Duodenal mucosa (tissue), 2 donors: Measurements from ENCODE around the gene OSGIN1.

Source experiments
- H3K27ac ChIP-seq: one replicate; pipeline ENCODE4 v1.7.0; 2013; ENCODE audit warnings: low read depth, low read length
- H3K27me3 ChIP-seq, 2 donors: one replicate each; pipeline ENCODE4 v1.7.0; 2013; ENCODE audit warnings: low read length in 2 of 2, control low read depth in 1 of 2; ENCODE audit not compliant: insufficient read depth in 2 of 2, control insufficient read depth in 1 of 2
- H3K36me3 ChIP-seq, 2 donors: one replicate each; pipeline ENCODE4 v1.7.0; 2013; ENCODE audit warnings: low read length in 2 of 2, control low read depth in 1 of 2; ENCODE audit not compliant: insufficient read depth in 2 of 2, control insufficient read depth in 1 of 2
- H3K4me1 ChIP-seq, 2 donors: one replicate each; pipeline ENCODE4 v1.7.0; 2013; ENCODE audit warnings: low read length in 2 of 2, control low read depth in 1 of 2; ENCODE audit not compliant: insufficient read depth in 2 of 2, control insufficient read depth in 1 of 2
- H3K4me3 ChIP-seq, 2 donors: one replicate each; pipeline ENCODE4 v1.7.0; 2013; ENCODE audit warnings: low read length in 2 of 2, low read depth in 1 of 2
- H3K9ac ChIP-seq, 2 donors: one replicate each; pipeline ENCODE4 v1.7.0; 2013; ENCODE audit warnings: low read length in 2 of 2, low read depth in 1 of 2
- H3K9me3 ChIP-seq, 2 donors: one replicate each; pipeline ENCODE4 v1.7.0; 2013; ENCODE audit warnings: low read length in 2 of 2, control low read depth in 1 of 2; ENCODE audit not compliant: control insufficient read depth in 1 of 2

The OSGIN1 gene

GRCh38 chr16:83925957-83926725, 26.9 kb upstream of the OSGIN1 start:
- Histone ChIP-seq H3K4me1 (peaks cover 7 to 14% of the 10 kb centered on the region in 2 donors), H3K36me3 (peaks cover 0 to 7% of the 10 kb centered on the region in 2 donors), H3K9ac (no peak overlapping the region), H3K27ac (no peak overlapping the region), H3K4me3 (no peak overlapping the region), H3K9me3 (no peaks in the 10 kb centered on the region), H3K27me3 (no peaks in the 10 kb centered on the region)

GRCh38 chr16:83926726-83927397, 26.2 kb upstream of the OSGIN1 start:
- Histone ChIP-seq H3K4me1 (peaks cover 7 to 14% of the 10 kb centered on the region in 2 donors), H3K9me3 (no peaks in the 10 kb centered on the region), H3K36me3 (peaks cover 0 to 2% of the 10 kb centered on the region in 2 donors), H3K9ac (peak overlapping the region in 1 of 2 donors; percentile 52), H3K27me3 (no peaks in the 10 kb centered on the region), H3K27ac (no peak overlapping the region), H3K4me3 (peak overlapping the region; percentile 56 to 66)

GRCh38 chr16:83928341-83929055, 24.5 kb upstream of the OSGIN1 start:
- Histone ChIP-seq H3K36me3 (no peaks in the 10 kb centered on the region), H3K9me3 (no peaks in the 10 kb centered on the region), H3K27ac (no peak overlapping the region), H3K27me3 (no peaks in the 10 kb centered on the region), H3K4me1 (peaks cover 7 to 14% of the 10 kb centered on the region in 2 donors), H3K4me3 (no peak overlapping the region), H3K9ac (no peak overlapping the region)

GRCh38 chr16:83929811-83930555, 23.1 kb upstream of the OSGIN1 start:
- no peaks in the 10 kb centered on the region for H3K9me3 ChIP-seq
- peaks cover 7 to 14% of the 10 kb centered on the region in 2 donors for H3K4me1 ChIP-seq
- no peak overlapping the region for H3K27ac ChIP-seq
- no peak overlapping the region for H3K4me3 ChIP-seq
- no peaks in the 10 kb centered on the region for H3K36me3 ChIP-seq
- H3K9ac ChIP-seq = no peak overlapping the region
- no peaks in the 10 kb centered on the region for H3K27me3 ChIP-seq

GRCh38 chr16:83930730-83931500, 22.1 kb upstream of the OSGIN1 start:
- Histone ChIP-seq H3K4me3 (no peak overlapping the region), H3K27me3 (no peaks in the 10 kb centered on the region), H3K36me3 (no peaks in the 10 kb centered on the region), H3K27ac (no peak overlapping the region), H3K9me3 (no peaks in the 10 kb centered on the region), H3K4me1 (peaks cover 7 to 20% of the 10 kb centered on the region in 2 donors), H3K9ac (no peak overlapping the region)

GRCh38 chr16:83931556-83931955, 21.5 kb upstream of the OSGIN1 start:
- H3K36me3 ChIP-seq = no peaks in the 10 kb centered on the region
- H3K4me3 ChIP-seq = no peak overlapping the region
- peaks cover 7 to 23% of the 10 kb centered on the region in 2 donors for H3K4me1 ChIP-seq
- no peaks in the 10 kb centered on the region for H3K9me3 ChIP-seq
- no peak overlapping the region for H3K27ac ChIP-seq
- no peak overlapping the region for H3K9ac ChIP-seq
- H3K27me3 ChIP-seq = no peaks in the 10 kb centered on the region

GRCh38 chr16:83932304-83932703, 20.7 kb upstream of the OSGIN1 start:
- no peaks in the 10 kb centered on the region for H3K36me3 ChIP-seq
- no peak overlapping the region for H3K27ac ChIP-seq
- H3K9ac ChIP-seq = no peak overlapping the region
- no peak overlapping the region for H3K4me3 ChIP-seq
- H3K27me3 ChIP-seq = no peaks in the 10 kb centered on the region
- no peaks in the 10 kb centered on the region for H3K9me3 ChIP-seq
- H3K4me1 ChIP-seq = peaks cover 2 to 19% of the 10 kb centered on the region in 2 donors

- Histone ChIP-seq H3K36me3 (no peaks in the 10 kb centered on the region), H3K9ac (no peak overlapping the region), H3K27ac (no peak overlapping the region), H3K4me1 (peaks cover 0 to 13% of the 10 kb centered on the region in 2 donors), H3K4me3 (no peak overlapping the region), H3K9me3 (no peaks in the 10 kb centered on the region), H3K27me3 (no peaks in the 10 kb centered on the region)
These were observed 19.9 kb upstream of the OSGIN1 start for GRCh38 chr16:83932955-83933673.
